GM18511 (cell line): ENCODE results near the gene HOXA3.

Experiments
- ATAC-seq: cut with Tn5 transposase; IDR thresholded peaks from one replicate; pipeline ENCODE4 v1.9.1; 2021; ENCODE audit warnings: mild to moderate bottlenecking, moderate library complexity; ENCODE audit not compliant: unreplicated experiment

Gene HOXA3

DNA sequence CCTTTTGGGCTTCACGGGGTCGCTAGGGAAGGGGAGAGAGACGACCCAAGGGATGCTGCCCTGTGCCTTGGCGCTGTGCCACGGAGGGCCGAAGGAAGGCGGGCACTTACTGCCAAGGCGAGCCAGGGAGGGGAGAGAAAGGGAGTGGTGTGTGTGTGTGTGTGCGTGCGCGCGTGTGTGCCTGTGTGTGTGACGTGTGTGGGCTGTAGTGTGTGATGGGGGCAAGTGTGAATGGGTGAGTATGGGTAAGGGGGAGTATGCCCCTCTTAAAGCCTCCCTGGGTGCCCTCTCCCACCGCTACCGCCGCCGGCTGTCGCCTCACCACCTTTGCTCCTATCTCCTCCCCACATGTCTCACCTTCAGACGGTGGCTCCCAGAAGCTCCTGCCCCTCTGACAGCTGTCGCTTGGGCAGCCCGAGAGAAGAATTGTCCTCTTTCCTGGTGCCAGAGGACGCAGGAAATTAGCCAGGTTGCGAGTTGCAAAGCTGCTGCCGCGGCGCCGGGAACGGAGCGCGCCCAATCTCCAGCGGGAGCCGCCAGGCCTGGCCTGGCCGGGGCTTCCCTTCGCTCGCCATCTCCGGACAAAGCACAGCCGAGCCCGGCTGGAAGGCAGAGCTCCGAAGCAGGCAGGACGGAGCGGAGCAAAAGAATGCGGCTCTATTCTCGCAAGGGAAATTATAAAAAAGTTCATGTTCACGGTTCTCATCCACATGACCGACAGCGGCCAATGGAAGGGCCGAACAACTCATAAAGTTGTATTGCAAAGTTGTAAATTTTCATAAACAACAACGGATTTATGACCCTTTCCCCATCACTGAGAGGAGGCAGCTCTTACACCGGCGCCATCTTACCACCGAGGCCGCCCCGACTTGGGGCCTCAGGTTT lies at the start of gene HOXA3:
Gene HOXA3 (minus strand): TSS at position 653 of the 885 bp plus-strand sequence. CDS start 41,943 bp downstream, outside the sequence.
- ATAC-seq, result no peak

DNA sequence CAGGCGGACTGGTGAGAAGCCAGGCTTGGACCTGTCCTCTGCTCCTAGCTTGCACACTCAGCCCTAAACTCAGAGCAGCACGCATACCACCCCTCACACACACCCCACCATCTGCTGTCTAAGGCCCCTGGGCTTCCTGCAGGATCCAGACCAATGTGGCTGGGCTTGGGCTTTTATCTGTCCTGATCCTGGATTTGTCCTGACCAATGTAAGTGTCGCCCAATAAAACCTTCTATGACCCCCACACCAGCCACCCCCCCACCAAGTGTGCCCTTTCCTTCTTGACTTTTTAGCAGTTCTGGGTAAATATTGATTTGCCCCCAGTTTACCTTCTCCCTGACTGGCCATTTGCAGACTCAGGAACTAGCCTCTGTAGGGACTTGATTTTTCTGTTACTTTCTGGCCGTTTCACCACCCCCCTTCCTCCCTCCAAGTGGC lies 49.2 kb upstream of the HOXA3 start:
- ATAC-seq, result no peak

DNA sequence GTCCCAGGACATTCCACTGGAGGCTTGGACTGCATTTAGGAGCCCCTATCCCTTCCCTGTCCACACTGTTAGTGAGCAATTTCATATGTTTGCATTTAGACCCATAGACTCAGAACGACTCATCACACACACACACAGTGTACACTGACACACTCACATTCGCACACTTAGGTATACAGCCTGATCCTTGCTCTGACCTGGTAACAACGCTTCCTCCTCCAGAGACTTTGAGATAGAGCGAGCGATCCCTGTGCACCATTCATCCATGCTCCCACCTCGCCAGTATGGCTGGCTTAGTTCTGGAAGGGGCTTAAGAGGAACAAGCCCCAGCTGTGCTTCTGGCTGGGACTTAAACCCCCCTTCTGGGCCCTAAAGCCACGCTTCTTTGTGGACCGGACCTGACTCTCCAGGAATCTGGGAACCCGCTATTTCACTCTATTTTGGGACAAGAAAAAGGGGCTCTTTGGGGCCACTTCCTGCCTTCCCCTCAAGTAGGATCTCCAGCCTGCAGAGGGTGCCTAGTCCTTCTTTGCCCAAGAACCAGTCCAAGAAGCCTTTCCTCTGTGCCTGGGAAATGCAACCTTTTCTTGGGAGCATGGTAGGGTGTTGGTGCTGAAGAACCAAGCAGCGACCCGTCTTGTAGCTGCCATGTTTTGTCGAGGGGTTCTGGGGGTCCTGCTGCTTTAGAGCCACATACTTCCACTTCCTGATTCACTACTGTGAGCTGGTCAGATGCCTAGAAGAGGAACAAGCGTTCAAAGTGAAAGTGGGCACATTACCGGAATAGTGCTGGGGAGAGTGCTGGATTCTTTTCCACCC lies 48.6 kb upstream of the HOXA3 start:
- ATAC-seq, result no peak

DNA sequence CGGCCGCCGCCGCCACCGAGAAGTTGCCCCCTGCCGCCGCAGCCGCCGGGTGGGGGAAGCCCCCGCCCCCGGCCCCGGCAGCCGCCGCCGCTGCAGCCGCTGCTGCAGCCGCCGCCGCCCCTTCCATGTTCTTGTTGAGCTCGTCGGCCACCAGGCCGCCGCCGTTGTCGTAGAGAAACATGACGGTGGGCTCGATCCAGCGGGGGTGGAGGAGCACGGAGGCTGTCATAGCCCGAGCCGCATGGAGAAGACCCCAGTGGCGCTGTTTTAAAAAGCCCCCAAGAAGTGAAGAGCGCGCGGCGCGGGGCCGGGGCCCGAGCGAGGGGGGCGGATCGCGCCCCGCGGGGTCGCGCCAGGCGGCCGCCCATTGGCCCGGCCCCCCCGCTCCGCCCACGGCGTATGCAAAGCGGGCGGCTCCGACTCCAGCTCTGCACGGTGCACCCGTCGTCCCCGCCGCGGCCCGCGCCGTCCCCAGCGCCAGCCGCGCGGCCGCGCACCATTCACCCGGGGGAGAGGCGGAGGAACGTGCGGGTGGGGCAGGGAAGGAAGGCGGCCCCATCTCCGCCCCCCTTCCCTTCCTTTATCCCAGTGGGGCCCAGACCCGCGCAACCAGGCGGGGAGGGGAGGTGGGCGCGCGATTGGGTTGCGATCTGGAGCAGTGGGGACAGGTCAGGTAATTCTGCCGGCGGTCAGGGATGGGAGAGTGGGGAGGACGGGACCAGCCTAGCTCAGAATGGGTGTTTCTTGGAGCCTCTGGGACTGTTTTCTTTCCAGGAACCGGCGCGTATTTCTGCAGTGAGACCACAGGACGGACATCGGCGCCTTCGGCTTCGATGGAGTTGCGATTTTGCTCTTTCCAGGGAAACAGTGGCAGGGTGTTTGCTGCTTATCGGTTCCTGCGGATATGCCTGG lies 47.7 kb upstream of the HOXA3 start, which contains the start of gene HOXA13:
Gene HOXA13 (minus strand): TSS at position 243 of the 912 bp plus-strand sequence. CDS start 14 bp downstream, at position 229.
- ATAC-seq, result peak; percentile 50

DNA sequence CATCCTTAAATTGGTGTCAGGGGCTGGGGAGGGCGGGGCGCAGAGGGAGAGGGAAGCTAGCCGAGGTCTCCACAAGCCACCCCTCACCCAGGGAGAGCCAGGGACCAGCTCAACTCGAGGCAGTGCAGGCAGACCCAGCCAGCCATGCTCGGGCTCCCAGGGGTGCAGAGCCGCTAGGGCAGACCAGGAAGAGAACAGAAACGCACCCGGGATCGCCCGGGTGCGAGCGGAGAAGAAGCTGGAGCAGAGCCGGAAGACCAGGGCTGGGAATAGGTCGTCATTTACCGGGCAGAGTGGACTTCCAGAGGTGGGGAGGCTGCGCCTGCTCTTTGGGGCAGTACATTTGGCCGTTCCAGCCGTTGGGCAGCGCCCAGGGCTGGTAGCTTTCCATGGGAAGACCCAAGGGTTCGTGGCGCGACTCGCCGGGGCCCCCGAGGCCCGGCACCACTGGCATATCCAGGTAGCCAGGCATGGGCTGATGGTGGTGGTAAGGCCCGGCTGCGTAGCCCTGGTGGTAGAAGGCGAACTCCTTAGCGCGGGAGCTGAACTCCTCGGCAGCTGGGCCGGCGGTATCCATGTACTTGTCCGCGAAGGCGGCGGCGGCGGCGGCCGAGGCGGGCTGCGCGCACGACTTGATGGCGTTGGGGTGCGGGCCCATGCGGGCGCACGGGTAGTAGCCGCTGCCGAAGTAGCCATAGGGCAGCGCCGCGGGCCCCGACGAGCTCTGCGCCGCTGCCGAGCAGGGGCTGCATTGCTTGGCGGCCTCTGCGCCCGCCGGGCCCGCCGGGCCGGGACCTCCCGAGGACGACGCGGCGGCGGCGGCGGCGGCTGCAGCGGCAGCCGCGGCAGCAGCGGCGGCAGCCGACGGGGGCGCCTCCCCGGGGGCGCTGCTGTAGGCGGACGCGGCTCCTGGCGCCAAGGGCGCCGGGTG lies 46.8 kb upstream of the HOXA3 start:
- ATAC-seq, result no peak

DNA sequence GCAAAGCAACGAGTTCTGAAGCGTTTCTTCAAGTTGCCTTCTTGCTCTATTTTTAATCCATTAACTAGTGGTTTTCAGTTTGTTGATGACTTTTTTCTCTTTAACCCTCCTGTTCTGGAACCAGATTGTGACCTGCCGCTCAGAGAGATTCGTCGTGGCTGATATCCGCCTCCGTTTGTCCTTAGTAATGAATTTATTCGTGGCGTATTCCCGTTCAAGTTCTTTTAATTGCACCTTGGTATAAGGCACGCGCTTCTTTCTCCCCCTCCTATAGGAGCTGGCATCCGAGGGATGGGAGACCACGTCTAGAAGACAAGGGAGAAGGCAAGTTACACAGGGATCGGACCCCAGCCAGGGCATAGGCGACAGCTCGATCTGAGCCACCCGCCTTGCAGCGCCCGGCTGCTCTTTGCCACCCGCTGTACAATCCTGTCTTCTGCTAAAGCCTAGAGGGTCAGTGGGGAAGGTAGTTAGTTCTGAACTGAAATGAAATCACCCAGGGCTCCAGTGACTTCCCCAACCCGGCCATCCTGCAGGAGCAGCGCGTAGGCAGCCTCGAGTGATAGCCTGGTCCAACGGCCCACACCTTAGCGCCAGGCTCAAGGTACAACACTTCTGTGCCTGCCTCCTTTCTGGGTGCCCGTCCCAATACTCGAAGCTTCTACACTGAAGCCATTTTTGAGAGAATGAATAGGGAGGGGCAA lies 45.9 kb upstream of the HOXA3 start:
- ATAC-seq, result no peak

DNA sequence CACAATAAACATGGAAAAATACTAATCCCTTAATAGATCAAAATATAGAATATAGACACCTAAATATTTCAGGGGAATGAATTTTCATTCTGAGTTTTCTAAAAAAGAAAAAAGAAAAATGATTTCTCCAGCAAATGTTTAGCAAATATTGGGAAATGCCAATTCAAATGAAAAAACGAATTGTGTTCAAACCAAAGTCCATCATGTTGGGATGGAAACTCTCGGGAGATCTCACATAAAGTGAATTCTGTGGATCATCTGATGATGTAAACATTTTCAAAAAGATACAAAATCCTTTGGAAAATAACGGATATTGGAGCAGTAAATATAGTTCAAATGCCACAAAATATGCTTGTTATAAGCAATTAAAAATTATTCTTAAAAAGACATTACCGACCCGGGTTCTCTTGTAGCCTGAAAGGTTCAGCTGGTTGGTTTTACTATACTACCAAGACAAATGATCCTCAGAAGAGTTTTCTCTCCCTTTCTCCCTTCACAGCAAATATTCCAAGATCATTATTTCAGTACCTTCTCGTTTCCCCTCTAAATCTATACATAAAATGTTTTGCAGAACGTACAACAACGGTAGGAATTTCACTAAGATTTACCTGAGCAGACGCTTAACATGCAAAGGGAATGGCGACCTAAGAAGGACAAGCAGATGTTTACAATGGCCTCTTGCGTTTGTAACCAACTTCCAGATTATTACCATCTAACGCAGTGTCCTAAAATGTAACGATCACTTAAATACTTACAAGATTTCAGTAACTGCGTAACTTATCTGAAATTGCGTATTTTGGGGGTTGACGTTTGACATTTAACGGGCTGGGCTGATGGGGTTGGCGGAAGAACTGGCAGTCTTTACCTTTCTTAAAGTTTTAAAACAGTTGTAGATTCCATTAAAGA lies 45.0 kb upstream of the HOXA3 start:
- no peak for ATAC-seq

DNA sequence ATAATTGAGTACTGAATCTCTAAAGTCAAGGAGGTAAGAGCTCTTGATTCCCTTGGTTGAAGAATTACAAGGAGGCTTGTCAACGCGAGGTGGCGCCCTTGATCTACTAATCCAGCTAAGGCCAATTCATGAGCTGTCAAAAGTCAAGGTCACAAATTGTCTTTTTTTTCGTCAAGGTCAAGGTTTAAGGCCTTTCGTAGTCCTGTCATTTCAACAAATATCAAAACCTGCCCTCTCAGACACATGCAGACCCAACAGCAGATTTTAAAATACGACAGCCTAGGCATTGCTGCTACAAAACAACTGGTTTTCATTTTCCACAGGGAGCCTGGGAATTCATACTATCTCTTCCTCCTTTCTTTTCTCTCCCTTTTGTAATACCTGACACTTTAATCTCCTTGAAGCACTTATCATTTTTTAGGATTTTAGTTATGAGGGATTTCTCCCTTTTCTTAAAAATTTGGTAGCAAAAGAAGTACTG lies 43.9 kb upstream of the HOXA3 start:
- no peak for ATAC-seq

DNA sequence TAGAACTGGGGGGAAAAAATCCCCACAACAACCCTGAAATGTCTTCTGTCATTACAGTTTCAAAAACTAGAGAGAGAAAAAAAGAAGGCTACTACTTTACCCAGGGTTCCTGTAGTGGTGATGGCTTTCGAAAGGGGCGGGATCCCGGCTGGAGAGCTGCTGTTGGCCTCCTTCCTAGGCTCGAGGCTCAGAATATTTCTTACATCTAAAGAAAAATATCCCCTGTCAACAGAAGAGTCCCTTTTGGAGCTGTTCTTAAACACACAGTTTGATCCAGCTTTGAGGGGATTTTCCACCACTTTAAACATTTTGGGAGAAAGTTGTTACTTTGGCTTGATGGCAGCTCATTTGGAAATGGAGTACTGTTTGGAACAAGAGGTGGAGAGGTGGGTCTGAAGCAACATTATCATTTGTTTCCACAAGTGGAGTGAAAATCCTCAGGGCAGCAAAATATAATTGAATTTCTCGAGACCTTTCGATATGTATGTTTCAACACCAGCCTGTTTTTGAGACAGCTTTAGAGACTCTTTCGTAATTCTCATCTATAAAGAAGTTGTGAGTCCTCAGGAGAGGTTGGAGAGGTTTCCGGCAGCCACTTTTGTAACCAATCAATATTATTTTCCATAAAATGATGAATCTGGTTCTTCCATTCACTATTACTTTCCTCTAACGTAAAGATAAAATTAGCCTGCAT lies 42.5 kb upstream of the HOXA3 start:
- ATAC-seq, result no peak

DNA sequence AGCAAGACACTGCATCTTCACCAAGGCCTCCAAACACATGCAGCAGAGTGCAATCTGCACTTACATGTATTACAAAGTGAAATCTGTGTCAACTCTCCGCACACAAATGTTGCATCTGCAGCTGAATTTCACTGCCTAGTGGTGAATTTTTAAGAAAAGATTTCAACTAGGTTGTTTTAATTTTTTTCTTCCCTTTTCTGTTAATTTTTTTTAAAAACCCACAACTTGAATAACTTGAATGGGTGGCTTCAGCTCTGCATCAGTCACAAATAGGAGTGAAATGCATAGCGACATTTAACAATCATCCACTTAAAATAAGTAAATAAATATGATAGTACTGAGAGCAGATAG lies 41.6 kb upstream of the HOXA3 start:
- no peak for ATAC-seq

DNA sequence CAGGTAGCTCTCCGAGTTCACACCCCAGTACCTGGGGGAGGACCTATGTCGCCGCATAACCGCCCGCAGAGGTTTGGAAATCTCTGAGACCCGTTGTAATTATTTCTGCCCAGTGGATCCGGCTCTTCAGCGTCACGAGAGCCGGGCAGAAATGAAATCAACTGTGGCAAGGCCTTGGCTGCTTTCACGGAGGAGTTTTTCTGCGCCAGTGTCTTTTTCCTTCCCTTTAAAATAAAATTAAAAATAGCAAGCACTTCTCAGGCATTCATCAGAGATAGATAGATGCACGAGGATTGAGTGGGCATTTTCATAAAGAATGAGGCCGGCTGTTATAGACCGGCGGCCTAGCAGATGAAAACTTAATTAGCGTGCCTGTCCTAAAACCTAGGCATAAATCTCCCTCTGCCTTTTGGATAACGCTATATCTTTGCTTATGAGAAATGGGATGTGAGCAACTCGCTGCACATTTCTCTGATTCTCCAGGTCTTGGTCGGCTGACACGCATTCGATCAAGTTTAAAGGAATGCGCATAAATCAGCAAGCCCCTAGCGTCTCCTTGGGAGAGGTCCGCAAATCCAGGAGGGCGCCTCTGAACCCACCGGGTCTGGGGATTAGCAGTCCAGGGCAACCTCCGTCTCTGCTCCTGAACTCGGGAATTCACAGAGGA lies 41.1 kb upstream of the HOXA3 start:
- ATAC-seq, result no peak

DNA sequence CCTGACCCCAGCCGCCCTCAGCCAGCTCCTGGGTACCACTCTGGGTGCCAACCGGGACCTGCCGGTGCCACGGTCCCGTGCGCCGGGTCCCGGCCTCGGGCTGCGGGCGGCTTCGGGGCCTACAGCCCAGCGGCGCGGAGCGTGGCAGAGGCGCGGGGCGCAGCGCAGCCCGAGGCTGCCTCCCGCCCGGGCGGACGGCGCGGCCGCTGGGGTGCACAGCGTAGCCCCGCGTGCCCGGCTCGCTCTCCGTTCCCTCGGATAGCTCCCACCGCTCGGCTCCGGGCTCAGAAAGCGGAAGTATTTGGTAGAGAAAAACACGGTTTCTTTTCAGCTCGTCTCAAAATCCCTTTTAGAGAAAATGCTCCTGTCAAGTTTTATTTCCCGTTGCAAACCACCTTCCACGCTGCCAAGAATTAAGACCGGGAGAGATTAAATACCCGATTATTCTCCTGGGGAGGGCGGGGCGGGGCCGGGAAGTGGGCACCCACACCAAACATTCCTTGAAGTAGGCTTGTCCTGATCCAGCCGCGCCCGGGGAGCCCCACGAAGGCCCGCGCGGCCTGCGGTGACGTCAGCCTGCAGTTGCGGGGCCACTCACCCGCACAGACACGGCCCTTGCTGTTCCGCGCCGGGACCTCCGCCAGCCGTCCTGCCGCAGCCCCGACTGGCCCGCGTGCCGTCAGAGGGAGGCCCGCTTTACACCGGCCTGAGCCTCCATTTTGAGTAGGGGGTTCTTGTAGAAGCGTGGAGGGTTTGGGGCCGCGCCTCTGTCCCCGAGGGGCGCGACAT lies 40.4 kb upstream of the HOXA3 start:
- no peak for ATAC-seq

DNA sequence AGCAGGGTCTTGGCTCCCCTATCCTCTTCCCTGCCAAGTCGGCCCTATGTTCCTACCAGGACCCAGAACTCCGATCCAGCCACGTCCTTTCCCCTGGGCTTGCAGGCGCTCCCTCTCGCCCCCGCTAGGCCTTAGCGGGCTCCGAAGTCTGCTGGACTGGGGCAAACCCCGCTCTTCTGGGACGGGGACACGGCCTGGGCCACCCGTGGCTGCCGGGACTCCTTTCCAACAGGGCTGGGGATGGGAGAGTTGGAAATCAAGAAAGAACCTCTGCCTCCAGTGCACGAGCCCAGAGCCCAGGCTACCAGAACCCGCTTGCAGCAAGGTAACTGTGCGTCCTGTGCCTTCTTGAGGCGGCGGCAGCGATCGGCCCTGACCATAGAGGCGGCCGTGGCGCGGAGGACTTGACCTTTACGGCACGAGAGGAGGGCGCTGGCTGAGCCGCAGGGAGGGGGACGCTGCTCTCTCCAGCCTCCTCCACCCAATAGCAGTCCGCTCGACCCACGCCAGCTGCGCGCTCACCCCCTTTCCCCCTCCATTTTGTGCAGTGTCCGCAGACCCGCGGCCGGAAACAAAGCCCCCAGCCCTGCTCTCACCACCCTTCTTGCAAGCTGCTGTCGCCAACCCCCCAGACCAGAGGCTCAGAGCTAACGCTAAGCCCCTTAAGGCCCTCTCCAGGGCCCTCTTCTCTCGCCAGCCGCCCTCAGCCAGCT lies 39.6 kb upstream of the HOXA3 start:
- no peak for ATAC-seq

DNA sequence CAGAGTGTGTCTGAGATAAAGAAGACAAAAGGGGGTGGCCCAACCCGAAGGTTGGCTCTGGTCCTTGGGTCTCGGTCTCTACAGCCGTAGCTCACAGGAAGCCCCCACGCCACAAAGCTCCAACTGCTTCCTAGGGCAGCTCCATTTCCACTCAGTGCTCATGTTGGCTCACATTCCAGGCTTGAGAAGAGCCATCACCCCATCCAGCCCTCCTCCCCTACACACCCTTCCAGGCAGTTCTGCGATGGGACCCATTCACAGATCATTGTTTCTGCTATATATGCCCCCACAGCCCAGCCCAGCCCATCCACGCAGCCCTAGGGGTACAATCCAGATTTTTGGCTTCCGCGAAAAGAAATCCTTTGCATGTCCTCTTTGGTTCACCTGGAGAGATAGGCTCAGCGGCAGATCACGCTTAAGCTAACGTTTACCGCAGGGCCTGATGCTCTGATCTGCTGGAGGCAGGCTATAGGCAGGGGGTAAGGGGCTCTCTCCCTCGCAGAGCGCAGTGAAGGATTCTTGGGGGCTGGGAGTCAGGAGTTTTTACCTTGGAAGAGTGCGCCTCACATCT lies 38.9 kb upstream of the HOXA3 start:
- no peak for ATAC-seq
